GM15510 (cell line): ENCODE results near the gene ADAMTS3.

ENCODE experiments used
- POLR2A ChIP-seq: IDR thresholded peaks from 3 replicates; pipeline ENCODE4 v1.6.1; 2011; ENCODE audit warnings: borderline replicate concordance; ENCODE audit not compliant: insufficient read length; ENCODE audit errors: extremely low read depth

The ADAMTS3 gene

GRCh38 chr4:72566464-72566972 lies 2.5 kb downstream of the ADAMTS3 start:
- no peak for TF ChIP-seq POLR2A

GRCh38 chr4:72564789-72565188 lies 4.2 kb downstream of the ADAMTS3 start:
- no peak for TF ChIP-seq POLR2A

- TF ChIP-seq POLR2A: no peak
Measured at GRCh38 chr4:72564184-72564583, 4.8 kb downstream of the ADAMTS3 start.

- TF ChIP-seq POLR2A: no peak
Measured at GRCh38 chr4:72558655-72559054, 10.4 kb downstream of the ADAMTS3 start.

- no peak for TF ChIP-seq POLR2A
Measured at GRCh38 chr4:72557021-72557420, 12.0 kb downstream of the ADAMTS3 start.

- no peak for TF ChIP-seq POLR2A
Measured at GRCh38 chr4:72555377-72555831, 13.6 kb downstream of the ADAMTS3 start.

GRCh38 chr4:72553540-72554337 lies 15.3 kb downstream of the ADAMTS3 start:
- TF ChIP-seq POLR2A: no peak

- no peak for TF ChIP-seq POLR2A
Measured at GRCh38 chr4:72552447-72552846, 16.6 kb downstream of the ADAMTS3 start.

GRCh38 chr4:72546456-72546855 lies 22.6 kb downstream of the ADAMTS3 start:
- no peak for TF ChIP-seq POLR2A

- TF ChIP-seq POLR2A: no peak
Measured at GRCh38 chr4:72538006-72538405, 31.0 kb downstream of the ADAMTS3 start.

GRCh38 chr4:72536443-72536842 lies 32.6 kb downstream of the ADAMTS3 start:
- no peak for TF ChIP-seq POLR2A

GRCh38 chr4:72531768-72532290 lies 37.2 kb downstream of the ADAMTS3 start:
- TF ChIP-seq POLR2A: no peak

GRCh38 chr4:72531322-72531721 lies 37.7 kb downstream of the ADAMTS3 start:
- no peak for TF ChIP-seq POLR2A

- no peak for TF ChIP-seq POLR2A
Measured at GRCh38 chr4:72529148-72529822, 39.7 kb downstream of the ADAMTS3 start.

GRCh38 chr4:72527038-72527646 lies 41.9 kb downstream of the ADAMTS3 start:
- no peak for TF ChIP-seq POLR2A
